ENCODE data around the gene HELQ.
"Not testable (repeated sequence)": the region's sequence is repeated elsewhere in the genome, so short reads cannot be mapped to it uniquely, and the experiment has no call there.

The HELQ gene

DNA sequence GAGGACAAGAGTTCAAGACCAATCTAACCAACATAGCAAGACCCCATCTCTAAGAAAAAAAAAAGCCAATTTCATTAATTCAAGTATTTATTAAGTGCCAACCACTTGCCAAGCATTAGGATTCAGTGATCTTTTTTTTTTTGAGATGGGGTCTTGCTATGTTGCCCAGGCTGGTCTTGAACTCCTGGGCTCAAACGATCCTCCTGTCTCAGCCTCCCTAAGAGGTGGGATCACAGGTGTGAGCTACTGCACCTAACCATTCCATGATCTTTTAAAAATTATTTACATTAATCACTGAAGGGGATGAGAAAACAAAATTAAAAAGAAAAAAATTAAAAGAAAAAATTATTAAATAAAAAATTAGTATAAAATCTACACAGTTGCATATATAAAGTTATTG is 24.4 kb downstream of the HELQ start:
- H3K4me3 ChIP-seq (ENCODE audit: low read depth, low read length): no peak overlapping the region
- TF ChIP-seq, protein P1, sequence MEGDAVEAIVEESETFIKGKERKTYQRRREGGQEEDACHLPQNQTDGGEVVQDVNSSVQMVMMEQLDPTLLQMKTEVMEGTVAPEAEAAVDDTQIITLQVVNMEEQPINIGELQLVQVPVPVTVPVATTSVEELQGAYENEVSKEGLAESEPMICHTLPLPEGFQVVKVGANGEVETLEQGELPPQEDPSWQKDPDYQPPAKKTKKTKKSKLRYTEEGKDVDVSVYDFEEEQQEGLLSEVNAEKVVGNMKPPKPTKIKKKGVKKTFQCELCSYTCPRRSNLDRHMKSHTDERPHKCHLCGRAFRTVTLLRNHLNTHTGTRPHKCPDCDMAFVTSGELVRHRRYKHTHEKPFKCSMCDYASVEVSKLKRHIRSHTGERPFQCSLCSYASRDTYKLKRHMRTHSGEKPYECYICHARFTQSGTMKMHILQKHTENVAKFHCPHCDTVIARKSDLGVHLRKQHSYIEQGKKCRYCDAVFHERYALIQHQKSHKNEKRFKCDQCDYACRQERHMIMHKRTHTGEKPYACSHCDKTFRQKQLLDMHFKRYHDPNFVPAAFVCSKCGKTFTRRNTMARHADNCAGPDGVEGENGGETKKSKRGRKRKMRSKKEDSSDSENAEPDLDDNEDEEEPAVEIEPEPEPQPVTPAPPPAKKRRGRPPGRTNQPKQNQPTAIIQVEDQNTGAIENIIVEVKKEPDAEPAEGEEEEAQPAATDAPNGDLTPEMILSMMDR (IDR thresholded peaks at IDR 0.05; ENCODE audit: borderline replicate concordance, insufficient read depth, low read depth, low read length): no peak

DNA sequence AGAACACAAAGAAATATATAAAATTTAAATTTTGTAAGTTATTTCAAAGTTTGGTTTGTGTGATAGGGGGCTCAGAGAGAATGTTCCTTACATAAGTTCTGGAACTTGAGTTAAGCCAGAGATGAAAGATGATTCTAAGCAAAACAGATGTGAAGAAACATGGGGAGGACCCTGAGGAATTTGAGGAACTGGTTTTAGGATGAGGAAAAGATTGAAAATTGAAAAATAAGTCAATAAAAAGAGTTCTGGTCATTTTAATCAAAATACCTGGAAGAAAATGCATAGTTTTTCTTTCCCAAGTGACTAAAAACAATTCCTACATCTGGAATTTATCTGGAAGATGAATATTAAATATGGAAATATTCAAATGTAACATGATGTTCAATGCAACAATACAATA is 37.4 kb downstream of the HELQ start:
- H3K4me3 ChIP-seq (ENCODE audit: low read depth, low read length): no peak overlapping the region
- TF ChIP-seq, protein P1 (IDR thresholded peaks at IDR 0.05; ENCODE audit: borderline replicate concordance, insufficient read depth, low read depth, low read length): no peak

DNA sequence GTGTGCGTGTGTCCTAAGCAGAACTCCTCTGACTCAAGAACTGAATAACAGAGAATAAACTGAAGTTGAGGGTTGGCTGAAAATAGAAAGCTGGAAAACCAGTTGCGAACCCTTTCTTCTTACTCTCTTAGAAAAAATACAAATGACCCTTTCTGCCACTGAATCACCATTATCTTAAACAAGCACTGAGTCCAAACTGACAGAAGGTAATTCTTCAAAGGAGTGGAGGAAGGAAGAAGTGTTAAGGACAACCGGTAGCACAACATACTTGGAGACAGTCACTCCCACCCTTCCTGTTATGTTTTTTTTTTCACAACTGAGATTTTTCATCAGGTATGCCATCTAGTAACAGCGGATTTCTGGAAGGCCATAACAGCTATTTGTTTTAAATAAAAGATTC is 38.1 kb downstream of the HELQ start:
- TF ChIP-seq, protein P1 (IDR thresholded peaks at IDR 0.05; ENCODE audit: borderline replicate concordance, insufficient read depth, low read depth, low read length): no peak
- H3K4me3 ChIP-seq (ENCODE audit: low read depth, low read length): no peak overlapping the region

DNA sequence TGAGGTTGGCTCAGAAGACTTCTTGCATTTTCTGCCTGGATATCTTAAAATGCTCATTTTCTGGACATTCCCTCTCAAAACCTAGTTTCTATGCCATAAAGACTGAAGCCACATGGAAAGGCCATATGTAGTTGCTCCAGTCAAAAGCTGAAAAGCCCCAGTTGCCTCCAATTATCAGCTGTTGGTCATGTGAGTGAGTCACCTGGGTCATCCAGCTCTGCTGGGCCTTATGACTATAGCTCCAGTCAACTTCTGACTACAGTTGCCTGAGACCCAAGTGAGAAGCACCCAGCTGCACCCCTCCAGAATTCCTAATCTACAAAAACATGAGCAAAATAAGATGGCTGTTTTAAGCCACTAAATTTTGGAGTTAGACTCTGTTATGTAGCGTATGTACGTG is 41.9 kb downstream of the HELQ start:
- TF ChIP-seq, protein P1 (IDR thresholded peaks at IDR 0.05; ENCODE audit: borderline replicate concordance, insufficient read depth, low read depth, low read length): no peak

DNA sequence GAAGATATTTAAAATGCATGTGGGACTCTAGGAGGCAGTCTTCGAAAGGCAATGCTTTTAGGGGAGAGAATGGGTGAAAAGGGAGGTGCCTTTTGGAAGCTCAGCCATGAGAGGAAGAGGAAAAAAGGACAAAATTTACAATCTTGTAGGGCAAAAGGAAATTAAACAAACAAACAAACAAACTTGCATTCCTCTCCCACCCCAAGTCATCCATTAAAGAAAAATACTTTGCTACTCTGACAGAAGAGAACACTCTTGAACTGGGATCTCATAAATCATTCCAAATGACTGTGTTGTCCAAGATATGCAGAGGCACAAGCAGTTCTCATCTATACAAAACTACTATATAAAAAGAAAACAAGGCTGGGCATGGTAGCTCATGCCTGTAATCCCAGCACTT is 46.7 kb downstream of the HELQ start:
- TF ChIP-seq, protein P1 (IDR thresholded peaks at IDR 0.05; ENCODE audit: borderline replicate concordance, insufficient read depth, low read depth, low read length): no peak
- H3K4me3 ChIP-seq (ENCODE audit: low read depth, low read length): no peak overlapping the region

More for the DNA sequence above, 41.9 kb downstream of the HELQ start:
- no peak overlapping the region for H3K4me3 ChIP-seq (ENCODE audit: low read depth, low read length)

DNA sequence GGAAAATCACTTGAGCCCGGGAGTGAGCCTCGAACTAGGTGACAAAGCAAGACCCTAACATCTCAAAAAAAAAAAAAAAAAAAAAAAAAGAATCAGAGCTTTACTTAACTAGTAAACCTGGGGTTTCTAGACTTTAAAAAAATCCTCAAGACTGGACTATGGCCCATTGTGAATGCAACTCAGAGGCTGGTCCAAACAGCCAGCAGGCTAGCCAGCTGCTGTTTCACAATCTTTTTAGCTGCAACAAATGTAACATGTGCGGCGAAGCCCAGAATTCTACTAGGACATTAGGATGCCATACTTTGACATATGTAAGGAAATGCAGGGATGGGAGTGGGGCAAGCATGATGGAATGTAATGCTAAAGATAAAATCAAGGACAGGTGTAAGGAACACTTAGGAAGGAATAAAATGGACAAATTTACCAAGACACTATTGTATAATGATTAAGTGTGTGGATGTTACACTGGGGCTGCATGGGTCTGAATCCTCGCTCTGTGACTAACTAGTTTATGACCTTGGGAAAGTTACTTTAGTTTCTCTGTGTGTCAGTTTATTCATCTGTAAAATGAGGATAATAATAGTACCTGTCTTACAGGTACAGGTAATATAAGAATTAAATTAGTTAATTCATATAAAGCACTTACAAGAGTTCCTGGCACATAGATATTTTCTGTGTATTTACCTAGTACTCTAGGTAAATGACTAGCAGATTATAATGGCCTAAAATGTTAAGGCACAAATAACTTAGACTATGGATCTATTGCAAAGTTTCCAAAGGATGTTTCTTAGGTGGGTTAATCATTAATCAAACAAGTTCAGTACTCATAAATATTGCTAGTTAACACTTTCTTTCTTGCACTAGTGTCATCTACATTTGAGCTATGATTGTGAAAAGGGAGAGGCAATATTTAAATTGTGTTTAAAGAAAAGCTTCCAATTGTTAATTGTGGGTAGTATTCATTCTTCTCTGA is 49.5 kb downstream of the HELQ start:
- H3K4me3 ChIP-seq (ENCODE audit: low read depth, low read length): no peak overlapping the region
- TF ChIP-seq, protein P1 (IDR thresholded peaks at IDR 0.05; ENCODE audit: borderline replicate concordance, insufficient read depth, low read depth, low read length): no peak

DNA sequence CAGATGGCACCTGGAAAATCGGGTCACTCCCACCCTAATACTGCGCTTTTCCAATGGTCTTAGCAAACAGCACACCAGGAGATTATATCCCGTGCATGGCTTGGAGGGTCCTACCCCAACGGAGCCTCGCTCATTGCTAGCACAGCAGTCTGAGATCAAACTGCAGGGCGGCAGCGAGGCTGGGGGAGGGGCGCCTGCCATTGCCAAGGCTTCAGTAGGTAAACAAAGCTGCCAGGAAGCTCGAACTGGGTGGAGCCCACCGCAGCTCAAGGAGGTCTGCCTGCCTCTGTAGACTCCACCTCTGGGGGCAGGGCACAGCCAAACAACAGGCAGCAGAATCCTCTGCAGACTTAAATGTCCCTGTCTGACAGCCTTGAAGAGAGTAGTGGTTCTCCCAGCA is 57.5 kb downstream of the HELQ start:
- not testable (repeated sequence) for H3K4me3 ChIP-seq (ENCODE audit: low read depth, low read length)

All from GM12875 (cell line).